ENCODE data around the gene ABCC6. TPM values are rescaled to one million over a fixed set of nuclear protein-coding genes. Genes with fewer than 3 reads are reported as not detected.
"Not testable (repeated sequence)": the region's sequence is repeated elsewhere in the genome, so short reads cannot be mapped to it uniquely, and the experiment has no call there.

The ABCC6 gene
- total RNA-seq, 1 experiment from 2014 or later, result 0.73 TPM

GRCh38 chr16:16249621-16250330 is 26.5 kb upstream of the ABCC6 start:
- intact Hi-C loops (cut with micrococcal nuclease); H3K4me1 ChIP-seq (ENCODE audit: insufficient read depth, low read length); DNase-seq; H3K36me3 ChIP-seq (ENCODE audit: low read depth, low read length); BruUV-seq (replicated peaks); H3K27me3 ChIP-seq (ENCODE audit: low read length); H3K79me2 ChIP-seq (ENCODE audit: low read length); H3K4me2 ChIP-seq (ENCODE audit: low read length); H3K9ac ChIP-seq (ENCODE audit: low read length); H4K20me1 ChIP-seq (ENCODE audit: low read length); H3K27ac ChIP-seq (ENCODE audit: low read length); H3K4me3 ChIP-seq (ENCODE audit: low read length); H3F3A ChIP-seq (ENCODE audit: low read length, unreplicated experiment); CTCF ChIA-PET; POLR2A ChIA-PET (ENCODE audit: unreplicated experiment); H3K9me3 ChIP-seq (ENCODE audit: low read length); H2AFZ ChIP-seq (ENCODE audit: low read length); H3K9me2 ChIP-seq (replicated peaks; ENCODE audit: low read length); ATAC-seq: not testable (repeated sequence)

GRCh38 chr16:16247439-16247838 is 24.1 kb upstream of the ABCC6 start:
- H3K4me2 ChIP-seq (ENCODE audit: low read length); H3K4me1 ChIP-seq (ENCODE audit: insufficient read depth, low read length); H3K4me3 ChIP-seq (ENCODE audit: low read length); H2AFZ ChIP-seq (ENCODE audit: low read length); ATAC-seq; H4K20me1 ChIP-seq (ENCODE audit: low read length); H3F3A ChIP-seq (ENCODE audit: low read length, unreplicated experiment); H3K36me3 ChIP-seq (ENCODE audit: low read depth, low read length); H3K9me3 ChIP-seq (ENCODE audit: low read length); H3K27me3 ChIP-seq (ENCODE audit: low read length); intact Hi-C loops (cut with micrococcal nuclease); H3K9me2 ChIP-seq (replicated peaks; ENCODE audit: low read length); CTCF ChIA-PET; H3K27ac ChIP-seq (ENCODE audit: low read length); BruUV-seq (replicated peaks); DNase-seq; H3K9ac ChIP-seq (ENCODE audit: low read length); POLR2A ChIA-PET (ENCODE audit: unreplicated experiment); H3K79me2 ChIP-seq (ENCODE audit: low read length): not testable (repeated sequence)

GRCh38 chr16:16246578-16247262 is 23.4 kb upstream of the ABCC6 start:
- CTCF ChIA-PET, result not testable (repeated sequence)

GRCh38 chr16:16243886-16244285 is 20.6 kb upstream of the ABCC6 start:
- ATAC-seq; H3K9ac ChIP-seq (ENCODE audit: low read length); H3K9me2 ChIP-seq (replicated peaks; ENCODE audit: low read length); BruUV-seq (replicated peaks); H3K9me3 ChIP-seq (ENCODE audit: low read length); CTCF ChIA-PET; DNase-seq; H3K27ac ChIP-seq (ENCODE audit: low read length); POLR2A ChIA-PET (ENCODE audit: unreplicated experiment); H3K4me3 ChIP-seq (ENCODE audit: low read length); H3K4me1 ChIP-seq (ENCODE audit: insufficient read depth, low read length); H3K36me3 ChIP-seq (ENCODE audit: low read depth, low read length); H3F3A ChIP-seq (ENCODE audit: low read length, unreplicated experiment); intact Hi-C loops (cut with micrococcal nuclease); H2AFZ ChIP-seq (ENCODE audit: low read length); H4K20me1 ChIP-seq (ENCODE audit: low read length); H3K4me2 ChIP-seq (ENCODE audit: low read length); H3K27me3 ChIP-seq (ENCODE audit: low read length); H3K79me2 ChIP-seq (ENCODE audit: low read length): not testable (repeated sequence)

More at GRCh38 chr16:16246578-16247262, 23.4 kb upstream of the ABCC6 start:
- H3K36me3 ChIP-seq (ENCODE audit: low read depth, low read length); H3K9me3 ChIP-seq (ENCODE audit: low read length); ATAC-seq; H4K20me1 ChIP-seq (ENCODE audit: low read length); DNase-seq; H2AFZ ChIP-seq (ENCODE audit: low read length); H3K9ac ChIP-seq (ENCODE audit: low read length); POLR2A ChIA-PET (ENCODE audit: unreplicated experiment); intact Hi-C loops (cut with micrococcal nuclease); H3K4me1 ChIP-seq (ENCODE audit: insufficient read depth, low read length); H3F3A ChIP-seq (ENCODE audit: low read length, unreplicated experiment); H3K79me2 ChIP-seq (ENCODE audit: low read length); H3K4me3 ChIP-seq (ENCODE audit: low read length); H3K4me2 ChIP-seq (ENCODE audit: low read length); H3K9me2 ChIP-seq (replicated peaks; ENCODE audit: low read length); H3K27ac ChIP-seq (ENCODE audit: low read length); H3K27me3 ChIP-seq (ENCODE audit: low read length); BruUV-seq (replicated peaks): not testable (repeated sequence)

- H3K9me3 ChIP-seq (ENCODE audit: low read length); H2AFZ ChIP-seq (ENCODE audit: low read length); H4K20me1 ChIP-seq (ENCODE audit: low read length); H3K4me1 ChIP-seq (ENCODE audit: insufficient read depth, low read length); intact Hi-C loops (cut with micrococcal nuclease); BruUV-seq (replicated peaks); H3K9me2 ChIP-seq (replicated peaks; ENCODE audit: low read length); POLR2A ChIA-PET (ENCODE audit: unreplicated experiment); H3K27ac ChIP-seq (ENCODE audit: low read length); ATAC-seq; CTCF ChIA-PET; H3K36me3 ChIP-seq (ENCODE audit: low read depth, low read length); H3K27me3 ChIP-seq (ENCODE audit: low read length); H3K9ac ChIP-seq (ENCODE audit: low read length); DNase-seq; H3K4me2 ChIP-seq (ENCODE audit: low read length); H3F3A ChIP-seq (ENCODE audit: low read length, unreplicated experiment); H3K4me3 ChIP-seq (ENCODE audit: low read length); H3K79me2 ChIP-seq (ENCODE audit: low read length): not testable (repeated sequence)
Measured at GRCh38 chr16:16240667-16241066, 17.4 kb upstream of the ABCC6 start.

- H3K27me3 ChIP-seq (ENCODE audit: low read length); H3K4me3 ChIP-seq (ENCODE audit: low read length); H3K4me2 ChIP-seq (ENCODE audit: low read length); H2AFZ ChIP-seq (ENCODE audit: low read length); H3F3A ChIP-seq (ENCODE audit: low read length, unreplicated experiment); H3K9me2 ChIP-seq (replicated peaks; ENCODE audit: low read length); H3K9ac ChIP-seq (ENCODE audit: low read length); ATAC-seq; H3K79me2 ChIP-seq (ENCODE audit: low read length); H3K36me3 ChIP-seq (ENCODE audit: low read depth, low read length); BruUV-seq (replicated peaks); H3K27ac ChIP-seq (ENCODE audit: low read length); DNase-seq; intact Hi-C loops (cut with micrococcal nuclease); CTCF ChIA-PET; H4K20me1 ChIP-seq (ENCODE audit: low read length); H3K4me1 ChIP-seq (ENCODE audit: insufficient read depth, low read length); POLR2A ChIA-PET (ENCODE audit: unreplicated experiment); H3K9me3 ChIP-seq (ENCODE audit: low read length): not testable (repeated sequence)
Measured at GRCh38 chr16:16237738-16238137, 14.4 kb upstream of the ABCC6 start.

Measured in PC-3 (cell line).